HepG2 (cell line): ENCODE results near the gene ZMYM3. TPM values are rescaled to one million over a fixed set of nuclear protein-coding genes. Genes with fewer than 3 reads are reported as not detected.

ENCODE experiments used
- MIER3 ChIP-seq: IDR thresholded peaks from 2 replicates; pipeline ENCODE4 v1.6.1; 2016; ENCODE audit warnings: missing compliant biosample characterization, borderline replicate concordance
- PAWR ChIP-seq: sonication (generic); formaldehyde crosslinking; IDR thresholded peaks from 2 replicates; pipeline ENCODE4 v1.4.0; 2020; ENCODE audit warnings: missing genetic modification reagents, mild to moderate bottlenecking, borderline replicate concordance
- SRY ChIP-seq: sonication (generic); formaldehyde crosslinking; IDR thresholded peaks from 2 replicates; pipeline ENCODE4 v1.8.0; 2022; ENCODE audit warnings: mild to moderate bottlenecking, missing genetic modification reagents
- ZFP36L2 ChIP-seq: sonication (generic); formaldehyde crosslinking; IDR thresholded peaks from 2 replicates; pipeline ENCODE4 v1.4.0; 2020; ENCODE audit warnings: missing genetic modification reagents
- polyA plus RNA-seq, 8 experiments: library from polyadenylated mRNA; depleted of rRNA in 3 of 8; stranded (reverse) in 7 of 8; unstranded in 1 of 8; fragments of >200 nt; fragmentation: Illumina TruSeq in 4 of 8; extraction: Trizol in 4 of 8; gene quantifications; 2 replicates each; pipeline versions ENCODE4 v1.2.1 to v1.2.3, GENCODE V29; 2011 to 2016; ENCODE audit warnings: low read depth in 4 of 8, missing spikeins in 1 of 8, mixed read lengths in 1 of 8; ENCODE audit not compliant: insufficient read depth in 1 of 8
- total RNA-seq, 5 experiments: library from RNA; depleted of rRNA; stranded (reverse); fragments of >200 nt; fragmentation: Illumina TruSeq; extraction: Trizol; gene quantifications; 2 replicates each; pipeline ENCODE4 v1.2.3, GENCODE V29; 2016; ENCODE audit warnings: low read depth in 1 of 5
- TF ChIP-seq, protein P1 (sequence below), 2 experiments: fragments of 450-650 bp in 1 of 2; sonication (generic) in 1 of 2; formaldehyde crosslinking in 1 of 2; IDR thresholded peaks; 2 replicates each; pipeline versions ENCODE4 v1.6.1 to v1.8.0; 2016 to 2022; ENCODE audit warnings: antibody characterized with exemption in 1 of 2, mild to moderate bottlenecking in 1 of 2, missing genetic modification reagents in 1 of 2
- TF ChIP-seq, protein P2 (sequence below), 2 experiments: IDR thresholded peaks; 2 replicates each; pipeline ENCODE4 v1.6.1; 2011 to 2012; ENCODE audit warnings: low read length in 2 of 2, borderline replicate concordance in 1 of 2, low read depth in 1 of 2, mild to moderate bottlenecking in 1 of 2, moderate library complexity in 1 of 2
- TF ChIP-seq, protein P3 (sequence below): sonication (generic); formaldehyde crosslinking; IDR thresholded peaks from 2 replicates; pipeline ENCODE4 v1.4.0; 2020; ENCODE audit warnings: missing genetic modification reagents, borderline replicate concordance
- TF ChIP-seq, protein P4 (sequence below): sonication (generic); formaldehyde crosslinking; IDR thresholded peaks from 2 replicates; pipeline ENCODE4 v1.4.0; 2020; ENCODE audit warnings: mild to moderate bottlenecking, missing genetic modification reagents

ZMYM3 gene
- total and polyA plus RNA-seq, 2 of the 13 experiments (the other 11 are each of a cell fraction or from before 2014, with no cell fraction given) = 26.4 to 35.4 TPM

DNA sequence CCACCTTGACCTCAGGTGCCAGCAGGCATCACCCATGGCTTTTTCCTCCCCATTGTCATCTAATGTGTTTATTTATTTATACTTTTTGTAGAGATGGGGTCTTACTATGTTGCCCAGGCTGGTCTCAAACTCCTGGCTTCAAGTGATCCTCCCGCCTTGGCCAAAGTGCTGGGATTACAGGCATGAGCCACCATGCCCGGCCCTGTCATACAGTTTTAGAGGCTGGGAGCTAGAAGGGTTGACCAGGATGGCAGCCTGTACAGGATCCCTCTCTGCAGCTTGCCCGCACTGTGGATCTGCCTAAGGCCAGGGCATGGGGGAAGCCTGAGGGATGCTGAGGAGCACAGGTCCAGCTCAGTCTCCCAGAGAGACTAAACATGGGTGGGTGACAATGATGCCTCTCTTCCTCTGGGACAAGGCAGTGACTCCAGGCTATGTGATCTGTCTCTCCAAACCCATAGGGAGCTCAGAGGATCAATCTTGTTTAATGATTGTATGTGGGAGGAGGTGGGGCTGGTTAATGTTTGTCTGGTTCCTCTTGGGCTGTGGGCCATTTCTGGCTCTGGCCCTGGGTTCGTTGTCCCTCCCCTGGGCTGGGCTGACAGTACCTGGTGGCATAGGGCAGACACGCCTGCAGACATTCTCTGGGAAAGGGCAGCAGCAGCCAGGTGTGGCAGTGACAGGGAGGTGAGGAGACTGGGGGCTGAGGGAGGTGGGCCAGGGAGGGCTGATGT is 39.2 kb downstream of the ZMYM3 start (continued):
- TF ChIP-seq, protein P1, sequence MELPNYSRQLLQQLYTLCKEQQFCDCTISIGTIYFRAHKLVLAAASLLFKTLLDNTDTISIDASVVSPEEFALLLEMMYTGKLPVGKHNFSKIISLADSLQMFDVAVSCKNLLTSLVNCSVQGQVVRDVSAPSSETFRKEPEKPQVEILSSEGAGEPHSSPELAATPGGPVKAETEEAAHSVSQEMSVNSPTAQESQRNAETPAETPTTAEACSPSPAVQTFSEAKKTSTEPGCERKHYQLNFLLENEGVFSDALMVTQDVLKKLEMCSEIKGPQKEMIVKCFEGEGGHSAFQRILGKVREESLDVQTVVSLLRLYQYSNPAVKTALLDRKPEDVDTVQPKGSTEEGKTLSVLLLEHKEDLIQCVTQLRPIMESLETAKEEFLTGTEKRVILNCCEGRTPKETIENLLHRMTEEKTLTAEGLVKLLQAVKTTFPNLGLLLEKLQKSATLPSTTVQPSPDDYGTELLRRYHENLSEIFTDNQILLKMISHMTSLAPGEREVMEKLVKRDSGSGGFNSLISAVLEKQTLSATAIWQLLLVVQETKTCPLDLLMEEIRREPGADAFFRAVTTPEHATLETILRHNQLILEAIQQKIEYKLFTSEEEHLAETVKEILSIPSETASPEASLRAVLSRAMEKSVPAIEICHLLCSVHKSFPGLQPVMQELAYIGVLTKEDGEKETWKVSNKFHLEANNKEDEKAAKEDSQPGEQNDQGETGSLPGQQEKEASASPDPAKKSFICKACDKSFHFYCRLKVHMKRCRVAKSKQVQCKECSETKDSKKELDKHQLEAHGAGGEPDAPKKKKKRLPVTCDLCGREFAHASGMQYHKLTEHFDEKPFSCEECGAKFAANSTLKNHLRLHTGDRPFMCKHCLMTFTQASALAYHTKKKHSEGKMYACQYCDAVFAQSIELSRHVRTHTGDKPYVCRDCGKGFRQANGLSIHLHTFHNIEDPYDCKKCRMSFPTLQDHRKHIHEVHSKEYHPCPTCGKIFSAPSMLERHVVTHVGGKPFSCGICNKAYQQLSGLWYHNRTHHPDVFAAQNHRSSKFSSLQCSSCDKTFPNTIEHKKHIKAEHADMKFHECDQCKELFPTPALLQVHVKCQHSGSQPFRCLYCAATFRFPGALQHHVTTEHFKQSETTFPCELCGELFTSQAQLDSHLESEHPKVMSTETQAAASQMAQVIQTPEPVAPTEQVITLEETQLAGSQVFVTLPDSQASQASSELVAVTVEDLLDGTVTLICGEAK (IDR thresholded peaks at IDR 0.05) = no peak
- TF ChIP-seq, protein P1 (CRISPR knock-in tag; IDR thresholded peaks at IDR 0.05) = peak; percentile 39; the same call in 1 of the 2 replicates
- TF ChIP-seq, protein P2, sequence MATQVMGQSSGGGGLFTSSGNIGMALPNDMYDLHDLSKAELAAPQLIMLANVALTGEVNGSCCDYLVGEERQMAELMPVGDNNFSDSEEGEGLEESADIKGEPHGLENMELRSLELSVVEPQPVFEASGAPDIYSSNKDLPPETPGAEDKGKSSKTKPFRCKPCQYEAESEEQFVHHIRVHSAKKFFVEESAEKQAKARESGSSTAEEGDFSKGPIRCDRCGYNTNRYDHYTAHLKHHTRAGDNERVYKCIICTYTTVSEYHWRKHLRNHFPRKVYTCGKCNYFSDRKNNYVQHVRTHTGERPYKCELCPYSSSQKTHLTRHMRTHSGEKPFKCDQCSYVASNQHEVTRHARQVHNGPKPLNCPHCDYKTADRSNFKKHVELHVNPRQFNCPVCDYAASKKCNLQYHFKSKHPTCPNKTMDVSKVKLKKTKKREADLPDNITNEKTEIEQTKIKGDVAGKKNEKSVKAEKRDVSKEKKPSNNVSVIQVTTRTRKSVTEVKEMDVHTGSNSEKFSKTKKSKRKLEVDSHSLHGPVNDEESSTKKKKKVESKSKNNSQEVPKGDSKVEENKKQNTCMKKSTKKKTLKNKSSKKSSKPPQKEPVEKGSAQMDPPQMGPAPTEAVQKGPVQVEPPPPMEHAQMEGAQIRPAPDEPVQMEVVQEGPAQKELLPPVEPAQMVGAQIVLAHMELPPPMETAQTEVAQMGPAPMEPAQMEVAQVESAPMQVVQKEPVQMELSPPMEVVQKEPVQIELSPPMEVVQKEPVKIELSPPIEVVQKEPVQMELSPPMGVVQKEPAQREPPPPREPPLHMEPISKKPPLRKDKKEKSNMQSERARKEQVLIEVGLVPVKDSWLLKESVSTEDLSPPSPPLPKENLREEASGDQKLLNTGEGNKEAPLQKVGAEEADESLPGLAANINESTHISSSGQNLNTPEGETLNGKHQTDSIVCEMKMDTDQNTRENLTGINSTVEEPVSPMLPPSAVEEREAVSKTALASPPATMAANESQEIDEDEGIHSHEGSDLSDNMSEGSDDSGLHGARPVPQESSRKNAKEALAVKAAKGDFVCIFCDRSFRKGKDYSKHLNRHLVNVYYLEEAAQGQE (IDR thresholded peaks at IDR 0.05; ENCODE audit: borderline replicate concordance in 1 of 2, low read depth in 1 of 2, low read length in 2 of 2) = peak in 1 of 2 experiments; percentile 32; a peak in 1 of 4 replicates
- 0 out of 2 replicates have a peak, but pooled peaks have one; percentile 20 for TF ChIP-seq SRY (CRISPR knock-in tag)
- TF ChIP-seq ZFP36L2 (CRISPR knock-in tag) = no peak
- TF ChIP-seq, protein P3, sequence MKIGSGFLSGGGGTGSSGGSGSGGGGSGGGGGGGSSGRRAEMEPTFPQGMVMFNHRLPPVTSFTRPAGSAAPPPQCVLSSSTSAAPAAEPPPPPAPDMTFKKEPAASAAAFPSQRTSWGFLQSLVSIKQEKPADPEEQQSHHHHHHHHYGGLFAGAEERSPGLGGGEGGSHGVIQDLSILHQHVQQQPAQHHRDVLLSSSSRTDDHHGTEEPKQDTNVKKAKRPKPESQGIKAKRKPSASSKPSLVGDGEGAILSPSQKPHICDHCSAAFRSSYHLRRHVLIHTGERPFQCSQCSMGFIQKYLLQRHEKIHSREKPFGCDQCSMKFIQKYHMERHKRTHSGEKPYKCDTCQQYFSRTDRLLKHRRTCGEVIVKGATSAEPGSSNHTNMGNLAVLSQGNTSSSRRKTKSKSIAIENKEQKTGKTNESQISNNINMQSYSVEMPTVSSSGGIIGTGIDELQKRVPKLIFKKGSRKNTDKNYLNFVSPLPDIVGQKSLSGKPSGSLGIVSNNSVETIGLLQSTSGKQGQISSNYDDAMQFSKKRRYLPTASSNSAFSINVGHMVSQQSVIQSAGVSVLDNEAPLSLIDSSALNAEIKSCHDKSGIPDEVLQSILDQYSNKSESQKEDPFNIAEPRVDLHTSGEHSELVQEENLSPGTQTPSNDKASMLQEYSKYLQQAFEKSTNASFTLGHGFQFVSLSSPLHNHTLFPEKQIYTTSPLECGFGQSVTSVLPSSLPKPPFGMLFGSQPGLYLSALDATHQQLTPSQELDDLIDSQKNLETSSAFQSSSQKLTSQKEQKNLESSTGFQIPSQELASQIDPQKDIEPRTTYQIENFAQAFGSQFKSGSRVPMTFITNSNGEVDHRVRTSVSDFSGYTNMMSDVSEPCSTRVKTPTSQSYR (CRISPR knock-in tag) = peak; percentile 7; the same call in 1 of the 2 replicates
- TF ChIP-seq MIER3 (CRISPR knock-in tag) = peak; percentile 75; the same call in 1 of the 2 replicates
- TF ChIP-seq PAWR (CRISPR knock-in tag) = peak; percentile 54; the same call in 1 of the 2 replicates
- TF ChIP-seq, protein P4, sequence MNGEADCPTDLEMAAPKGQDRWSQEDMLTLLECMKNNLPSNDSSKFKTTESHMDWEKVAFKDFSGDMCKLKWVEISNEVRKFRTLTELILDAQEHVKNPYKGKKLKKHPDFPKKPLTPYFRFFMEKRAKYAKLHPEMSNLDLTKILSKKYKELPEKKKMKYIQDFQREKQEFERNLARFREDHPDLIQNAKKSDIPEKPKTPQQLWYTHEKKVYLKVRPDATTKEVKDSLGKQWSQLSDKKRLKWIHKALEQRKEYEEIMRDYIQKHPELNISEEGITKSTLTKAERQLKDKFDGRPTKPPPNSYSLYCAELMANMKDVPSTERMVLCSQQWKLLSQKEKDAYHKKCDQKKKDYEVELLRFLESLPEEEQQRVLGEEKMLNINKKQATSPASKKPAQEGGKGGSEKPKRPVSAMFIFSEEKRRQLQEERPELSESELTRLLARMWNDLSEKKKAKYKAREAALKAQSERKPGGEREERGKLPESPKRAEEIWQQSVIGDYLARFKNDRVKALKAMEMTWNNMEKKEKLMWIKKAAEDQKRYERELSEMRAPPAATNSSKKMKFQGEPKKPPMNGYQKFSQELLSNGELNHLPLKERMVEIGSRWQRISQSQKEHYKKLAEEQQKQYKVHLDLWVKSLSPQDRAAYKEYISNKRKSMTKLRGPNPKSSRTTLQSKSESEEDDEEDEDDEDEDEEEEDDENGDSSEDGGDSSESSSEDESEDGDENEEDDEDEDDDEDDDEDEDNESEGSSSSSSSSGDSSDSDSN (CRISPR knock-in tag) = peak; percentile 35
